NCI-H1694 treated with DMSO at 0.1 percent for 48 hours (cell line): ENCODE results near the gene LRP1.

Source experiments
- DNase-seq: peaks from one replicate; lab custom pipeline; 2025; lab: John Stamatoyannopoulos, UW

LRP1 gene

GRCh38 chr12:57224973-57225679 is 96.8 kb downstream of the LRP1 start:
- no peak for DNase-seq

GRCh38 chr12:57225680-57226210 is 97.5 kb downstream of the LRP1 start:
- DNase-seq, result no peak

- DNase-seq, result no peak
Measured at GRCh38 chr12:57226588-57227314, 98.5 kb downstream of the LRP1 start.

- no peak for DNase-seq
Measured at GRCh38 chr12:57227315-57228115, 99.2 kb downstream of the LRP1 start.

- no peak for DNase-seq
Measured at GRCh38 chr12:57229046-57229633, 100.9 kb downstream of the LRP1 start.

GRCh38 chr12:57229634-57230380 is 101.5 kb downstream of the LRP1 start, which contains the start of gene SHMT2:
Gene SHMT2, plus strand, starts transcription at chr12:57229711. Its CDS starts 68 bp downstream, at chr12:57229779.
- DNase-seq, result peak; percentile 94

GRCh38 chr12:57230381-57231155 is 102.3 kb downstream of the LRP1 start:
- DNase-seq, result no peak

- DNase-seq, result no peak
Measured at GRCh38 chr12:57231276-57232021, 103.2 kb downstream of the LRP1 start.

- DNase-seq, result no peak
Measured at GRCh38 chr12:57232156-57232756, 104.0 kb downstream of the LRP1 start.

GRCh38 chr12:57233357-57234232 is 105.3 kb downstream of the LRP1 start:
- no peak for DNase-seq

- DNase-seq, result no peak
Measured at GRCh38 chr12:57234233-57234570, 105.9 kb downstream of the LRP1 start.

- DNase-seq, result no peak
Measured at GRCh38 chr12:57234571-57235016, 106.3 kb downstream of the LRP1 start.

GRCh38 chr12:57235017-57235727 is 106.9 kb downstream of the LRP1 start:
- no peak for DNase-seq

- DNase-seq, result no peak
Measured at GRCh38 chr12:57235728-57236131, 107.4 kb downstream of the LRP1 start.

GRCh38 chr12:57236201-57236924 is 108.1 kb downstream of the LRP1 start:
- no peak for DNase-seq

GRCh38 chr12:57236925-57237595 is 108.8 kb downstream of the LRP1 start:
- DNase-seq, result no peak

- DNase-seq, result no peak
Measured at GRCh38 chr12:57237596-57237931, 109.3 kb downstream of the LRP1 start.
